B cell (primary cell): ENCODE measurements around the gene GGT7. TPM values are rescaled to one million over a fixed set of nuclear protein-coding genes. Genes with fewer than 3 reads are reported as not detected.

Experiments
- ATAC-seq: fragments of 200-7000 bp; cut with Tn5 transposase; one replicate; pipeline ENCODE4 v1.10.0; 2021; ENCODE audit warnings: low read depth, mild to moderate bottlenecking, moderate number of reproducible peaks, moderate library complexity
- CTCF ChIA-PET: fragments of 350-600 bp; sonication (Branson Sonifier 250); formaldehyde crosslinking; loops from one replicate; lab custom pipeline; 2021; ENCODE audit warnings: antibody characterized with exemption, inconsistent platforms; lab: Charles Lee
- POLR2A ChIA-PET: fragments of 350-600 bp; sonication (Branson Sonifier 250); formaldehyde crosslinking; loops from one replicate; lab custom pipeline; 2021; ENCODE audit warnings: antibody characterized with exemption; lab: Charles Lee
- DNase-seq: peaks from one replicate; pipeline ENCODE4 v3.0.0; 2013
- H2AFZ ChIP-seq: 2 replicates; pipeline ENCODE4 v1.6.1; 2012; ENCODE audit warnings: mild to moderate bottlenecking, low read depth, low read length; ENCODE audit not compliant: insufficient read depth, poor library complexity, severe bottlenecking
- H3K27ac ChIP-seq, 2 donors: 1 replicate in 1 of 2; 2 replicates in 1 of 2; pipeline ENCODE4 v1.5.1; 2012 to 2013; ENCODE audit warnings: low read length in 2 of 2, mild to moderate bottlenecking in 2 of 2, moderate library complexity in 1 of 2
- H3K27me3 ChIP-seq, 4 experiments: fragments of 200-600 bp in 1 of 4; sonication (generic) in 1 of 4; replicated peaks in 1 of 4; 1 replicate in 2 of 4; 2 replicates in 2 of 4; pipeline versions ENCODE4 v1.6.1 to v1.7.0; 2013 to 2016; ENCODE audit warnings: low read length in 3 of 4, mild to moderate bottlenecking in 2 of 4, mixed read lengths in 1 of 4, moderate library complexity in 1 of 4; ENCODE audit not compliant: insufficient read depth in 4 of 4, control insufficient read depth in 3 of 4; ENCODE audit errors: control extremely low read depth in 1 of 4
- H3K36me3 ChIP-seq, 2 experiments: replicated peaks in 1 of 2; 1 replicate in 1 of 2; 2 replicates in 1 of 2; pipeline versions ENCODE4 v1.6.1 to v1.7.1; 2013; ENCODE audit warnings: low read length in 1 of 2; ENCODE audit not compliant: insufficient read depth in 2 of 2, control insufficient read depth in 1 of 2; ENCODE audit errors: control extremely low read depth in 1 of 2, extremely low read depth in 1 of 2
- H3K4me1 ChIP-seq, 2 donors: fragments of 200-600 bp in 1 of 2; sonication (generic) in 1 of 2; 1 replicate in 1 of 2; 2 replicates in 1 of 2; pipeline versions ENCODE4 v1.5.1 to v1.6.1; 2013 to 2017; ENCODE audit warnings: low read length in 2 of 2; ENCODE audit not compliant: control insufficient read depth in 2 of 2, insufficient read depth in 2 of 2
- H3K4me2 ChIP-seq: replicated peaks from 2 replicates; pipeline ENCODE3; 2012; ENCODE audit warnings: mild to moderate bottlenecking, low read depth, low read length; ENCODE audit not compliant: poor library complexity, severe bottlenecking
- H3K4me3 ChIP-seq, 5 experiments: fragments of 200-600 bp in 1 of 5; sonication (generic) in 1 of 5; 1 replicate in 3 of 5; 2 replicates in 2 of 5; pipeline versions ENCODE4 v1.5.1 to v1.7.0; 2011 to 2016; ENCODE audit warnings: low read length in 4 of 5, mild to moderate bottlenecking in 4 of 5, low read depth in 2 of 5, control low read depth in 1 of 5, moderate library complexity in 1 of 5; ENCODE audit not compliant: insufficient read depth in 1 of 5; ENCODE audit errors: control extremely low read depth in 1 of 5, extremely low read depth in 1 of 5
- H3K79me2 ChIP-seq: fragments of 200-600 bp; sonication (generic); one replicate; pipeline ENCODE4 v1.6.0; 2016; ENCODE audit warnings: low read length; ENCODE audit not compliant: control insufficient read depth, insufficient read depth
- H3K9ac ChIP-seq: fragments of 200-600 bp; sonication (generic); 2 replicates; pipeline ENCODE4 v1.6.1; 2017; ENCODE audit warnings: mild to moderate bottlenecking, low read length, moderate library complexity
- H3K9me3 ChIP-seq, 3 donors: one replicate each; pipeline versions ENCODE4 v1.6.1 to v1.7.1; 2013; ENCODE audit warnings: low read length in 2 of 3; ENCODE audit not compliant: control insufficient read depth in 2 of 3, insufficient read depth in 1 of 3; ENCODE audit errors: control extremely low read depth in 1 of 3
- H4K20me1 ChIP-seq: 2 replicates; pipeline ENCODE4 v1.6.0; 2012; ENCODE audit warnings: mild to moderate bottlenecking, low read length; ENCODE audit not compliant: insufficient read depth, control insufficient read depth, poor library complexity, severe bottlenecking
- H3K27ac Mint-ChIP-seq: one replicate; pipeline ENCODE4 v1.8.0; 2021; ENCODE audit warnings: mixed read lengths
- H3K27me3 Mint-ChIP-seq: one replicate; pipeline ENCODE4 v1.8.0; 2021; ENCODE audit warnings: mixed read lengths
- H3K4me1 Mint-ChIP-seq: one replicate; pipeline ENCODE4 v1.8.0; 2021; ENCODE audit warnings: mixed read lengths
- H3K4me3 Mint-ChIP-seq: one replicate; pipeline ENCODE4 v1.8.0; 2021; ENCODE audit warnings: mixed read lengths
- H3K9me3 Mint-ChIP-seq: one replicate; pipeline ENCODE4 v1.8.0; 2022; ENCODE audit warnings: mixed read lengths; ENCODE audit not compliant: insufficient read depth
- CTCF ChIP-seq: fragments of 200-600 bp; IDR thresholded peaks from one replicate; pipeline ENCODE4 v1.8.0; 2022; ENCODE audit warnings: antibody characterized with exemption, mild to moderate bottlenecking
- EZH2 ChIP-seq: IDR thresholded peaks from 2 replicates; pipeline ENCODE4 v1.6.1; 2012; ENCODE audit warnings: borderline replicate concordance, low read depth, mild to moderate bottlenecking, moderate library complexity, low read length; ENCODE audit not compliant: insufficient read depth, poor library complexity, severe bottlenecking
- WGBS: methylation state at CpG from one replicate; pipeline ENCODE4 v1.1.5; 2013; ENCODE audit warnings: missing lambda C conversion rate; ENCODE audit not compliant: insufficient coverage; 5-methylcytosine and 5-hydroxymethylcytosine counted together
- intact Hi-C: fragments of 100-400 bp; cut with micrococcal nuclease; formaldehyde crosslinking; loops from one replicate; pipeline ENCODE4 v1.10.0; 2022
- polyA plus RNA-seq: library from polyadenylated mRNA; depleted of rRNA; stranded (reverse); fragments of >200 nt; gene quantifications from 2 replicates; pipeline ENCODE4 v1.2.3, GENCODE V29; 2012
- total RNA-seq, 2 donors: library from RNA; stranded (reverse); fragments of 120-200 nt in 1 of 2; gene quantifications; 1 replicate in 1 of 2; 2 replicates in 1 of 2; pipeline versions ENCODE4 v1.2.3 to v1.2.4, GENCODE V29; 2013 to 2022

Gene GGT7
- total and polyA plus RNA-seq, 2 donors (not counting 1 experiment from before 2014, with no cell fraction given), result 28.6 to 31.9 TPM

DNA sequence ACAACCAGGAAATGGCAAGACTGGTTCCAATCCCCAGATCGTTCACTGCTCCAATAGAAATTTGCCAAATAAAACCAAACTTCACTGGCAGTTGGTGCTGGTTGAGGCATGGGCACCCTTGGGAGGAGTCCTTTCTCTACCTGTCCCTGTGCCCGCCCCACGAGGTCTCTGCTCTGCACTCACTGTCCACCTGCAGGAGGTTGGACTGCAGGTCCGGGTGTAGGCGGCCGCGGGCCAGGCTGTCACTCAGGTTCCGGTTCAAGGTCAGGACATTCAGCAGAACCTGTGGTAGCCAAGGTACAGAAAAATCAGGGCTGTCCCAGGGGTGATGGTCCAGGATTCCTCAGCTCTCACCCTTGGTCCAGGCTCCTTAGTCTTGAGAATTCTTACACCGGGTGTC lies 22.9 kb downstream of the GGT7 start:
- Histone ChIP-seq H3K79me2 (no peaks in the 10 kb centered on the region), H3K9ac (no peak overlapping the region), H2AFZ (no peak overlapping the region), H3K4me3 (no peak overlapping the region), H4K20me1 (no peaks in the 10 kb centered on the region), H3K4me1 (no peaks in the 10 kb centered on the region), H3K9me3 (no peaks in the 10 kb centered on the region), H3K27me3 (no peaks in the 10 kb centered on the region), H3K27ac (no peak overlapping the region), H3K4me2 (no peak overlapping the region), H3K36me3 (peaks cover 0 to 6% of the 10 kb centered on the region in 2 experiments)
- Mint-ChIP-seq H3K4me1 (no peaks in the 10 kb centered on the region), H3K9me3 (no peaks in the 10 kb centered on the region), H3K27me3 (no peaks in the 10 kb centered on the region), H3K27ac (no peak overlapping the region), H3K4me3 (no peak overlapping the region)
- POLR2A ChIA-PET, result no interaction called here
- intact Hi-C loops, result no loop called here
- 98% methylated on average over 8 of the region's 9 CpGs for WGBS
- no peak for DNase-seq
- CTCF ChIA-PET, result no interaction called here
- no peak for ATAC-seq
- no peak for TF ChIP-seq CTCF
- TF ChIP-seq EZH2, result no peak

DNA sequence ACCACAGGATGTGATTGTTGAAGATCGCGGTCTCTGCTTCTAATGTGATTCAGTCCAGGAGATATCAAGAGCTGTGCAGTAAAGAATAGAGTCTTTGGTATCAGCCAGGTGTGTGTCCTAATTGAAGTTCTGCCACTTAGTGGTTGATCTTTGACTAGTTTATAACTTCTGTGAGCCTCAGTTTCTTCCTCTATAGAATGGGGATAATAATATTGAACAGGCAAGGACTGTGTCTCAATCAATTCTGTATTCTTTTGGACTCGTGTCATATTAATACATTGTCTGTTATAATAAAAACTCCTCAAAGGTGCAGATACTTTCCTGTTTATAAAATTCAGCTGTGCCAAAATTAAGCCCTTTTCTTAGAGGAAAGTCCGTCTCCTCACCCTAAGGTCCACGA lies 24.1 kb downstream of the GGT7 start:
- ATAC-seq, result no peak
- POLR2A ChIA-PET, result no interaction called here
- Histone ChIP-seq H3K36me3 (peaks cover 0 to 6% of the 10 kb centered on the region in 2 experiments), H3K4me1 (no peaks in the 10 kb centered on the region), H3K4me3 (no peak overlapping the region), H3K9ac (no peak overlapping the region), H3K9me3 (no peaks in the 10 kb centered on the region), H2AFZ (no peak overlapping the region), H4K20me1 (no peaks in the 10 kb centered on the region), H3K27ac (no peak overlapping the region), H3K27me3 (no peaks in the 10 kb centered on the region), H3K4me2 (no peak overlapping the region), H3K79me2 (no peaks in the 10 kb centered on the region)
- intact Hi-C loops, result no loop called here
- WGBS, result 100% methylated on average over 4 of the region's 5 CpGs
- TF ChIP-seq CTCF (no peak), EZH2 (no peak)
- CTCF ChIA-PET, result interaction anchor here (1.3 kb wide), 1 partner anchor 24 kb away, joined by 4 read pairs; the partner anchor contains the start of gene GGT7
- no peak overlapping the region for H3K4me3 Mint-ChIP-seq
- H3K4me1 Mint-ChIP-seq, result no peaks in the 10 kb centered on the region
- H3K27ac Mint-ChIP-seq, result no peak overlapping the region
- DNase-seq, result no peak
- no peaks in the 10 kb centered on the region for H3K27me3 Mint-ChIP-seq
- no peaks in the 10 kb centered on the region for H3K9me3 Mint-ChIP-seq
